Activated CD4-positive, alpha-beta T cell treated with anti-CD3 and anti-CD28 coated beads, Interleukin-2, amount 10 ng/mL, durations not matched to agents 7 days and 5 days (primary cell): ENCODE measurements around the gene ELL2. TPM values are rescaled to one million over a fixed set of nuclear protein-coding genes. Genes with fewer than 3 reads are reported as not detected.
A peak's percentile ranks its signal among the peaks of the same experiment; 100 is the strongest.

Source experiments
- CTCF ChIA-PET: fragments of 350-600 bp; sonication (Branson Sonifier 250); formaldehyde crosslinking; loops from one replicate; lab custom pipeline; 2021; ENCODE audit warnings: antibody characterized with exemption; lab: Charles Lee
- POLR2A ChIA-PET: fragments of 350-600 bp; sonication (Branson Sonifier 250); formaldehyde crosslinking; loops from one replicate; lab custom pipeline; 2021; ENCODE audit warnings: antibody characterized with exemption; lab: Charles Lee
- DNase-seq: peaks from one replicate; pipeline ENCODE4 v3.0.0-alpha.2; 2020
- H3K27ac Mint-ChIP-seq: one replicate; pipeline ENCODE4 v1.8.0; 2021; ENCODE audit warnings: mild to moderate bottlenecking, moderate library complexity, mixed read lengths
- H3K27me3 Mint-ChIP-seq: one replicate; pipeline ENCODE4 v1.8.0; 2021; ENCODE audit warnings: mixed read lengths
- H3K36me3 Mint-ChIP-seq: one replicate; pipeline ENCODE4 v1.8.0; 2021; ENCODE audit warnings: low read depth, mixed read lengths
- H3K4me1 Mint-ChIP-seq: one replicate; pipeline ENCODE4 v1.8.0; 2021; ENCODE audit warnings: mixed read lengths
- H3K4me3 Mint-ChIP-seq: one replicate; pipeline ENCODE4 v1.8.0; 2021; ENCODE audit warnings: mild to moderate bottlenecking, moderate library complexity, mixed read lengths
- H3K9me3 Mint-ChIP-seq: one replicate; pipeline ENCODE4 v1.8.0; 2021; ENCODE audit warnings: mixed read lengths
- total RNA-seq, 2 experiments: library from RNA; stranded (reverse); gene quantifications; one replicate each; pipeline ENCODE4 v1.2.3, GENCODE V29; 2021

Gene ELL2
- total RNA-seq = 10 to 100 TPM; 12.5 to 14.7 TPM

- Mint-ChIP-seq H3K36me3 (no peaks in the 10 kb centered on the region), H3K9me3 (no peaks in the 10 kb centered on the region), H3K4me1 (peaks cover 38% of the 10 kb centered on the region), H3K4me3 (peak within 1 kb of the TSS; percentile 92), H3K27ac (peak within 1 kb of the TSS; percentile 97), H3K27me3 (no peaks in the 10 kb centered on the region)
- peak; percentile 97 for DNase-seq
- CTCF ChIA-PET = interaction anchor here (0.6 to 4.8 kb wide), 16 partner anchors 8 to 373 kb away, joined by 3 to 36 read pairs (median 3); no protein-coding TSS in a partner anchor
- POLR2A ChIA-PET = no interaction called here
Measured at GRCh38 chr5:95961617-95962474, at the start of gene ELL2. ELL2 (minus strand) TSS chr5:95961851; CDS start chr5:95961721, 130 bp downstream.

GRCh38 chr5:96008987-96009647, 47.5 kb upstream of the ELL2 start:
- Mint-ChIP-seq H3K36me3 (no peaks in the 10 kb centered on the region), H3K27me3 (no peaks in the 10 kb centered on the region), H3K27ac (no peak overlapping the region), H3K4me3 (no peak overlapping the region), H3K4me1 (no peaks in the 10 kb centered on the region), H3K9me3 (peaks cover 3% of the 10 kb centered on the region)
- DNase-seq = no peak
- CTCF ChIA-PET = no interaction called here
- POLR2A ChIA-PET = interaction anchor here (0.8 kb wide), 1 partner anchor 38 kb away, joined by 3 read pairs; no protein-coding TSS in a partner anchor

GRCh38 chr5:96008487-96008886, 46.8 kb upstream of the ELL2 start:
- no peaks in the 10 kb centered on the region for H3K36me3 Mint-ChIP-seq
- no peak overlapping the region for H3K4me3 Mint-ChIP-seq
- ChIA-PET CTCF (interaction anchor here (0.6 kb wide), 1 partner anchor 138 kb away, joined by 3 read pairs; no protein-coding TSS in a partner anchor), POLR2A (no interaction called here)
- peaks cover 3% of the 10 kb centered on the region for H3K9me3 Mint-ChIP-seq
- H3K27ac Mint-ChIP-seq = no peak overlapping the region
- H3K27me3 Mint-ChIP-seq = no peaks in the 10 kb centered on the region
- H3K4me1 Mint-ChIP-seq = no peaks in the 10 kb centered on the region
- no peak for DNase-seq

GRCh38 chr5:96007051-96007450, 45.4 kb upstream of the ELL2 start:
- Mint-ChIP-seq H3K4me1 (no peaks in the 10 kb centered on the region), H3K27me3 (no peaks in the 10 kb centered on the region), H3K4me3 (no peak overlapping the region), H3K36me3 (no peaks in the 10 kb centered on the region), H3K9me3 (no peaks in the 10 kb centered on the region), H3K27ac (no peak overlapping the region)
- DNase-seq = no peak
- ChIA-PET POLR2A (no interaction called here), CTCF (interaction anchor here (0.6 to 1.1 kb wide), 2 partner anchors 12 to 41 kb away, joined by 3 read pairs; no protein-coding TSS in a partner anchor)

GRCh38 chr5:96006291-96006690, 44.6 kb upstream of the ELL2 start:
- CTCF ChIA-PET = interaction anchor here (1.1 kb wide), 1 partner anchor 12 kb away, joined by 3 read pairs; no protein-coding TSS in a partner anchor

GRCh38 chr5:96004754-96005153, 43.1 kb upstream of the ELL2 start:
- Mint-ChIP-seq H3K9me3 (no peaks in the 10 kb centered on the region), H3K27ac (no peak overlapping the region), H3K4me1 (no peaks in the 10 kb centered on the region), H3K27me3 (no peaks in the 10 kb centered on the region), H3K36me3 (no peaks in the 10 kb centered on the region), H3K4me3 (no peak overlapping the region)
- CTCF ChIA-PET = no interaction called here
- DNase-seq = no peak
- POLR2A ChIA-PET = no interaction called here

More at GRCh38 chr5:96006291-96006690, 44.6 kb upstream of the ELL2 start:
- no peak overlapping the region for H3K27ac Mint-ChIP-seq
- POLR2A ChIA-PET = no interaction called here
- H3K27me3 Mint-ChIP-seq = no peaks in the 10 kb centered on the region
- no peaks in the 10 kb centered on the region for H3K4me1 Mint-ChIP-seq
- no peak overlapping the region for H3K4me3 Mint-ChIP-seq
- no peaks in the 10 kb centered on the region for H3K9me3 Mint-ChIP-seq
- DNase-seq = no peak
- H3K36me3 Mint-ChIP-seq = no peaks in the 10 kb centered on the region

- H3K27me3 Mint-ChIP-seq = no peaks in the 10 kb centered on the region
- H3K4me1 Mint-ChIP-seq = no peaks in the 10 kb centered on the region
- H3K36me3 Mint-ChIP-seq = no peaks in the 10 kb centered on the region
- no peak overlapping the region for H3K4me3 Mint-ChIP-seq
- H3K9me3 Mint-ChIP-seq = no peaks in the 10 kb centered on the region
- no peak overlapping the region for H3K27ac Mint-ChIP-seq
- no peak for DNase-seq
- ChIA-PET POLR2A (no interaction called here), CTCF (no interaction called here)
Measured at GRCh38 chr5:96004087-96004486, 42.4 kb upstream of the ELL2 start.

GRCh38 chr5:96001262-96001661, 39.6 kb upstream of the ELL2 start:
- Mint-ChIP-seq H3K36me3 (no peaks in the 10 kb centered on the region), H3K4me1 (no peaks in the 10 kb centered on the region), H3K4me3 (no peak overlapping the region), H3K27me3 (no peaks in the 10 kb centered on the region), H3K9me3 (no peaks in the 10 kb centered on the region), H3K27ac (no peak overlapping the region)
- ChIA-PET CTCF (interaction anchor here (1.0 kb wide), 1 partner anchor 10 kb away, joined by 3 read pairs; no protein-coding TSS in a partner anchor), POLR2A (no interaction called here)
- DNase-seq = no peak

GRCh38 chr5:96000308-96000707, 38.7 kb upstream of the ELL2 start:
- no peak for DNase-seq
- H3K27me3 Mint-ChIP-seq = no peaks in the 10 kb centered on the region
- H3K4me3 Mint-ChIP-seq = no peak overlapping the region
- no peaks in the 10 kb centered on the region for H3K36me3 Mint-ChIP-seq
- ChIA-PET POLR2A (no interaction called here), CTCF (no interaction called here)
- H3K27ac Mint-ChIP-seq = no peak overlapping the region
- no peaks in the 10 kb centered on the region for H3K4me1 Mint-ChIP-seq
- no peaks in the 10 kb centered on the region for H3K9me3 Mint-ChIP-seq

GRCh38 chr5:95996904-95997723, 35.5 kb upstream of the ELL2 start:
- H3K27me3 Mint-ChIP-seq = peaks cover 5% of the 10 kb centered on the region
- H3K4me1 Mint-ChIP-seq = no peaks in the 10 kb centered on the region
- DNase-seq = no peak
- H3K36me3 Mint-ChIP-seq = no peaks in the 10 kb centered on the region
- POLR2A ChIA-PET = no interaction called here
- no peaks in the 10 kb centered on the region for H3K9me3 Mint-ChIP-seq
- H3K27ac Mint-ChIP-seq = no peak overlapping the region
- no peak overlapping the region for H3K4me3 Mint-ChIP-seq
- CTCF ChIA-PET = interaction anchor here (0.9 kb wide), 1 partner anchor 11 kb away, joined by 5 read pairs; no protein-coding TSS in a partner anchor

- Mint-ChIP-seq H3K27ac (no peak overlapping the region), H3K4me1 (no peaks in the 10 kb centered on the region), H3K27me3 (peaks cover 5% of the 10 kb centered on the region), H3K9me3 (no peaks in the 10 kb centered on the region), H3K36me3 (no peaks in the 10 kb centered on the region), H3K4me3 (no peak overlapping the region)
- ChIA-PET CTCF (interaction anchor here (0.7 to 1.1 kb wide), 2 partner anchors 24 to 32 kb away, joined by 3 read pairs; no protein-coding TSS in a partner anchor), POLR2A (no interaction called here)
- no peak for DNase-seq
Measured at GRCh38 chr5:95995962-95996489, 34.4 kb upstream of the ELL2 start.

- Mint-ChIP-seq H3K27ac (no peak overlapping the region), H3K9me3 (no peaks in the 10 kb centered on the region), H3K36me3 (no peaks in the 10 kb centered on the region), H3K4me1 (no peaks in the 10 kb centered on the region), H3K27me3 (peaks cover 5% of the 10 kb centered on the region), H3K4me3 (no peak overlapping the region)
- ChIA-PET CTCF (no interaction called here), POLR2A (no interaction called here)
- DNase-seq = no peak
Measured at GRCh38 chr5:95993776-95994175, 32.1 kb upstream of the ELL2 start.
